Progenitor cell of endocrine pancreas (in vitro differentiated cells): Measurements from ENCODE around the gene SPACA1. TPM values are rescaled to one million over a fixed set of nuclear protein-coding genes. Genes with fewer than 3 reads are reported as not detected.

ENCODE experiments used
- DNase-seq: peaks from one replicate; pipeline ENCODE4 v3.0.0; 2021; ENCODE audit warnings: low spot score; ENCODE audit not compliant: unreplicated experiment
- H3K27ac Mint-ChIP-seq: 2 replicates; pipeline ENCODE4 v1.8.0; 2021; ENCODE audit warnings: mild to moderate bottlenecking, moderate library complexity, mixed read lengths
- H3K27me3 Mint-ChIP-seq: 2 replicates; pipeline ENCODE4 v1.8.0; 2021; ENCODE audit warnings: mixed read lengths
- H3K36me3 Mint-ChIP-seq: 2 replicates; pipeline ENCODE4 v1.8.0; 2022; ENCODE audit warnings: mixed read lengths; ENCODE audit not compliant: insufficient read depth
- H3K4me1 Mint-ChIP-seq: 2 replicates; pipeline ENCODE4 v1.8.0; 2021; ENCODE audit warnings: low read depth, mixed read lengths
- H3K4me3 Mint-ChIP-seq: 2 replicates; pipeline ENCODE4 v1.8.0; 2021; ENCODE audit warnings: low read depth, mild to moderate bottlenecking, moderate library complexity, mixed read lengths
- H3K9me3 Mint-ChIP-seq: 2 replicates; pipeline ENCODE4 v1.8.0; 2021; ENCODE audit warnings: low read depth, mixed read lengths
- total RNA-seq: library from RNA; stranded (reverse); gene quantifications from 2 replicates; pipeline ENCODE4 v1.2.1, GENCODE V29; 2021
- TF ChIP-seq, protein P1 (sequence below): fragments of 200-600 bp; sonication (generic); IDR thresholded peaks from one replicate; pipeline ENCODE4 v1.5.0; 2021; ENCODE audit warnings: antibody characterized with exemption, mild to moderate bottlenecking; ENCODE audit not compliant: unreplicated experiment

The SPACA1 gene
- total RNA-seq, 1 donor from 2014 or later, result not detected

DNA sequence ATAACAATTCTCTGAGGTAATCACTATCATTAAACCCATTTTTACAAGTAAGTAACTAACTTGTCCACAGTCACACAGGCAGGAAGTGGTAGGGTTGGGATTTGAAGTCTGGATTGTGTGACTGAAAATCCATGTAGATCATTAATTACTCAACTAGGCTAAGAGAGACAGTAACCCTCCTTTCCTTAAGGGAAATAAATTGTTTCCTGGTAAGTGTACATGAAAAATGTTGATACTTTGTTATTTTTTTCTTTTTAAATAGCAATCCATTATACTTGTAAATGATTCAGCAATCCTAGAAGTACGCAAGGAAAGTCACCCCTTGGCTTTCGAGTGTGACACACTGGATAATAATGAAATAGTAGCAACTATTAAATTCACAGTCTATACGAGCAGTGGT, 11.6 kb downstream of the SPACA1 start:
- no peak overlapping the region for H3K27ac Mint-ChIP-seq
- no peaks in the 10 kb centered on the region for H3K36me3 Mint-ChIP-seq
- no peaks in the 10 kb centered on the region for H3K27me3 Mint-ChIP-seq
- H3K4me1 Mint-ChIP-seq, result no peaks in the 10 kb centered on the region
- H3K9me3 Mint-ChIP-seq, result peaks cover 3% of the 10 kb centered on the region
- DNase-seq, result no peak
- TF ChIP-seq, protein P1, sequence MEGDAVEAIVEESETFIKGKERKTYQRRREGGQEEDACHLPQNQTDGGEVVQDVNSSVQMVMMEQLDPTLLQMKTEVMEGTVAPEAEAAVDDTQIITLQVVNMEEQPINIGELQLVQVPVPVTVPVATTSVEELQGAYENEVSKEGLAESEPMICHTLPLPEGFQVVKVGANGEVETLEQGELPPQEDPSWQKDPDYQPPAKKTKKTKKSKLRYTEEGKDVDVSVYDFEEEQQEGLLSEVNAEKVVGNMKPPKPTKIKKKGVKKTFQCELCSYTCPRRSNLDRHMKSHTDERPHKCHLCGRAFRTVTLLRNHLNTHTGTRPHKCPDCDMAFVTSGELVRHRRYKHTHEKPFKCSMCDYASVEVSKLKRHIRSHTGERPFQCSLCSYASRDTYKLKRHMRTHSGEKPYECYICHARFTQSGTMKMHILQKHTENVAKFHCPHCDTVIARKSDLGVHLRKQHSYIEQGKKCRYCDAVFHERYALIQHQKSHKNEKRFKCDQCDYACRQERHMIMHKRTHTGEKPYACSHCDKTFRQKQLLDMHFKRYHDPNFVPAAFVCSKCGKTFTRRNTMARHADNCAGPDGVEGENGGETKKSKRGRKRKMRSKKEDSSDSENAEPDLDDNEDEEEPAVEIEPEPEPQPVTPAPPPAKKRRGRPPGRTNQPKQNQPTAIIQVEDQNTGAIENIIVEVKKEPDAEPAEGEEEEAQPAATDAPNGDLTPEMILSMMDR, result no peak
- H3K4me3 Mint-ChIP-seq, result no peak overlapping the region

- DNase-seq, result no peak
- no peak overlapping the region for H3K27ac Mint-ChIP-seq
- no peaks in the 10 kb centered on the region for H3K9me3 Mint-ChIP-seq
- no peaks in the 10 kb centered on the region for H3K27me3 Mint-ChIP-seq
- no peak overlapping the region for H3K4me3 Mint-ChIP-seq
- TF ChIP-seq, protein P1, result no peak
- no peaks in the 10 kb centered on the region for H3K36me3 Mint-ChIP-seq
- no peaks in the 10 kb centered on the region for H3K4me1 Mint-ChIP-seq
Observed at GRCh38 chr6:88062376-88062775, 14.7 kb downstream of the SPACA1 start.

- TF ChIP-seq, protein P1, result no peak
- Mint-ChIP-seq H3K36me3 (no peaks in the 10 kb centered on the region), H3K27ac (no peak overlapping the region), H3K27me3 (no peaks in the 10 kb centered on the region), H3K4me3 (no peak overlapping the region), H3K4me1 (peaks cover 2% of the 10 kb centered on the region), H3K9me3 (peaks cover 20% of the 10 kb centered on the region)
- DNase-seq, result no peak
Observed at GRCh38 chr6:88072462-88072861, 24.8 kb downstream of the SPACA1 start.

DNA sequence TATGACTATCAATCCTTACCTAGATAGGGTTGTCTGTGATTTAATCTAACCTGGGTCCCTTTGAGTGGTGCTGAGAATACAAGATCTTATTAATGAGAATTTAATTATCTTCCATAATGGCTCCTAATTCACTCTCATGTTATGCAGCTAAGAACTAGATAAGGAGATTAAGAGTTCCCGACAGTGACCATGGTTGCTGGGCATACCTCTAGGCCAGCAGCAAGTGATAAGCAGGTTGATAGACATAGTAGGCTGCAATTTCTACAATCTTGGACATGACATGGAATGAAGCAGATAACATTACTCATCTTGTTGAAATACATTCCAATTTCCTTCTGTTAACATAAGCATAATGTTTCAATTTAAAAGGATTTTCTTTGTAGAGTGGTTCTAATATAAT, 27.1 kb downstream of the SPACA1 start:
- Mint-ChIP-seq H3K27ac (no peak overlapping the region), H3K36me3 (no peaks in the 10 kb centered on the region), H3K9me3 (peaks cover 7% of the 10 kb centered on the region), H3K4me3 (no peak overlapping the region), H3K27me3 (no peaks in the 10 kb centered on the region), H3K4me1 (peaks cover 2% of the 10 kb centered on the region)
- DNase-seq, result no peak
- TF ChIP-seq, protein P1, result no peak

GRCh38 chr6:88077305-88077704, 29.7 kb downstream of the SPACA1 start:
- no peak for DNase-seq
- Mint-ChIP-seq H3K27ac (no peak overlapping the region), H3K9me3 (peaks cover 2% of the 10 kb centered on the region), H3K27me3 (no peaks in the 10 kb centered on the region), H3K4me1 (peaks cover 2% of the 10 kb centered on the region), H3K36me3 (no peaks in the 10 kb centered on the region), H3K4me3 (no peak overlapping the region)
- TF ChIP-seq, protein P1, result no peak
